Nephron (organoid): ENCODE measurements around the gene HSPA12B.

Experiments used
- H3K27ac Mint-ChIP-seq, 3 experiments: 2 replicates each; pipeline ENCODE4 v1.8.0; 2020; ENCODE audit warnings: mixed read lengths in 3 of 3, mild to moderate bottlenecking in 2 of 3, moderate library complexity in 1 of 3
- H3K27me3 Mint-ChIP-seq: 2 replicates; pipeline ENCODE4 v1.8.0; 2021; ENCODE audit warnings: low read depth, mild to moderate bottlenecking, moderate library complexity, mixed read lengths
- H3K36me3 Mint-ChIP-seq: 2 replicates; pipeline ENCODE4 v1.8.0; 2020; ENCODE audit warnings: low read depth, mixed read lengths
- H3K4me1 Mint-ChIP-seq: 2 replicates; pipeline ENCODE4 v1.8.0; 2020; ENCODE audit warnings: mixed read lengths
- H3K4me3 Mint-ChIP-seq, 3 experiments: 2 replicates each; pipeline ENCODE4 v1.8.0; 2020; ENCODE audit warnings: mild to moderate bottlenecking in 3 of 3, mixed read lengths in 3 of 3, moderate library complexity in 2 of 3
- H3K9me3 Mint-ChIP-seq: 2 replicates; pipeline ENCODE4 v1.8.0; 2020; ENCODE audit warnings: mixed read lengths
- TF ChIP-seq, protein P1 (sequence below), 3 experiments: fragments of 200-600 bp; sonication (generic); IDR thresholded peaks; one replicate each; pipeline ENCODE4 v1.5.0; 2021; ENCODE audit warnings: antibody characterized with exemption in 3 of 3; ENCODE audit not compliant: unreplicated experiment in 3 of 3

The HSPA12B gene

DNA sequence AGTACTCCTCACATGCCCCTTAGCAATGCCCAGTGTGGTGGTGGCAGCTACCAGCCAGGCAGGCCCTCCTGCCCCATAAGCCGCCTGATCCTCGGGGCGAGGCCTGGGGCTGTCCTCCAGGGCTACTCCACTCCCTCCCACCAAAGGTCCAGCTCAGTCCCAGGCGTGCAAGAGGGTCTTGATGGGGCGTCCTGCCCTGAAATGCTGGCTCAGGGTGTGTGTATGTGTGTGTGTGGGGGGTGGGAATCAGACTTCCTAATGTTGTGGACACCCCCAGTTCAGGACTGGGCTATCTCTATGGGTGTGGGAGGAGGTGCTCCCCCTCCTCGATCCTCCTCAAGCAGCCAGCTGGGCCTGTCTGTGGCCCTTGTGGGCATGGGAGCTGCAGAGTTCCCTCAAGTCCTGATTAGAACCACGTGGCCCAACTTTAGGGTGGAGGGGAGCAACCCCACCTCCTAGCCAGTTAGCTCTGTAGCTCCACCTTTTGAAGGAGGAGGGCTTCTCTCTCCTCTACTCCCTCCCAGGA lies 7.5 kb downstream of the HSPA12B start:
- no peak overlapping the region for H3K27ac Mint-ChIP-seq
- no peaks in the 10 kb centered on the region for H3K9me3 Mint-ChIP-seq
- H3K4me1 Mint-ChIP-seq, result peaks cover 19% of the 10 kb centered on the region
- peaks cover 17% of the 10 kb centered on the region for H3K36me3 Mint-ChIP-seq
- peaks cover 13% of the 10 kb centered on the region for H3K27me3 Mint-ChIP-seq
- TF ChIP-seq, protein P1, sequence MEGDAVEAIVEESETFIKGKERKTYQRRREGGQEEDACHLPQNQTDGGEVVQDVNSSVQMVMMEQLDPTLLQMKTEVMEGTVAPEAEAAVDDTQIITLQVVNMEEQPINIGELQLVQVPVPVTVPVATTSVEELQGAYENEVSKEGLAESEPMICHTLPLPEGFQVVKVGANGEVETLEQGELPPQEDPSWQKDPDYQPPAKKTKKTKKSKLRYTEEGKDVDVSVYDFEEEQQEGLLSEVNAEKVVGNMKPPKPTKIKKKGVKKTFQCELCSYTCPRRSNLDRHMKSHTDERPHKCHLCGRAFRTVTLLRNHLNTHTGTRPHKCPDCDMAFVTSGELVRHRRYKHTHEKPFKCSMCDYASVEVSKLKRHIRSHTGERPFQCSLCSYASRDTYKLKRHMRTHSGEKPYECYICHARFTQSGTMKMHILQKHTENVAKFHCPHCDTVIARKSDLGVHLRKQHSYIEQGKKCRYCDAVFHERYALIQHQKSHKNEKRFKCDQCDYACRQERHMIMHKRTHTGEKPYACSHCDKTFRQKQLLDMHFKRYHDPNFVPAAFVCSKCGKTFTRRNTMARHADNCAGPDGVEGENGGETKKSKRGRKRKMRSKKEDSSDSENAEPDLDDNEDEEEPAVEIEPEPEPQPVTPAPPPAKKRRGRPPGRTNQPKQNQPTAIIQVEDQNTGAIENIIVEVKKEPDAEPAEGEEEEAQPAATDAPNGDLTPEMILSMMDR (IDR thresholded peaks at IDR 0.05; ENCODE audit: unreplicated experiment in 3 of 3), result no peak
- H3K4me3 Mint-ChIP-seq, result no peak overlapping the region

DNA sequence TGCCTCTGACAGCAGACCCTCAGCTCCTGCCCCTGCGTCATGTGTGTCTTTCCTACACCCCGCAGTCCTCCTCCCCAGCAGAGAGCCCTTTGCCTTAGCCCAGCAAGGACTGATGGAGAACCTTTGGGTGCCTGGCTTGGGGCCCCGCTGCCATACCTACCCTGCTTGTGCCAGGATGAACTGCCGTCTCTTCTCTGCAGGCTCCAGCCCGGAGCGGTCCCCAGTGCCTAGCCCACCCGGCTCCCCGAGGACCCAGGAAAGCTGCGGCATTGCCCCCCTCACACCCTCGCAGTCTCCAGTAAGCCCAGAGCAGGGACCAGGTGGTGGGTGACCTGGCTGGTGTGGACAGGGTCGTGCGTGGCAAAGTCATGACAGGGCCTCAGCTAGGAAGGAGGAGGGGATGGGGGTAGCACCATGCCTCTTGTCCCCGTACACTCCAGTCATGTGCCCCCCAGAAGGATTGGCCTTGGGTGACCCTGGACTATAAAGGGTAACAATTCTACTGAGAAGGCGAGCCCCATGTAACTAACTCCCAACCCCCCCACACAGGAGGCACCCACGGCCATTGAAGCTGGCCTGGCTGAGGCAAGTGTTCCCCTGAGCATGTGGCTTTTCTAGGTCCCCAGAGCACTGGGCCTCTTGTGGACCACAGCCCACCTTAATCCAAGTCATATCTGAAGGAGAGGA lies 8.3 kb downstream of the HSPA12B start:
- H3K4me1 Mint-ChIP-seq, result peaks cover 16% of the 10 kb centered on the region
- peaks cover 19% of the 10 kb centered on the region for H3K27me3 Mint-ChIP-seq
- H3K36me3 Mint-ChIP-seq, result peaks cover 20% of the 10 kb centered on the region
- TF ChIP-seq, protein P1 (IDR thresholded peaks at IDR 0.05; ENCODE audit: unreplicated experiment in 3 of 3), result no peak
- no peak overlapping the region for H3K27ac Mint-ChIP-seq
- no peak overlapping the region for H3K4me3 Mint-ChIP-seq
- H3K9me3 Mint-ChIP-seq, result no peaks in the 10 kb centered on the region

DNA sequence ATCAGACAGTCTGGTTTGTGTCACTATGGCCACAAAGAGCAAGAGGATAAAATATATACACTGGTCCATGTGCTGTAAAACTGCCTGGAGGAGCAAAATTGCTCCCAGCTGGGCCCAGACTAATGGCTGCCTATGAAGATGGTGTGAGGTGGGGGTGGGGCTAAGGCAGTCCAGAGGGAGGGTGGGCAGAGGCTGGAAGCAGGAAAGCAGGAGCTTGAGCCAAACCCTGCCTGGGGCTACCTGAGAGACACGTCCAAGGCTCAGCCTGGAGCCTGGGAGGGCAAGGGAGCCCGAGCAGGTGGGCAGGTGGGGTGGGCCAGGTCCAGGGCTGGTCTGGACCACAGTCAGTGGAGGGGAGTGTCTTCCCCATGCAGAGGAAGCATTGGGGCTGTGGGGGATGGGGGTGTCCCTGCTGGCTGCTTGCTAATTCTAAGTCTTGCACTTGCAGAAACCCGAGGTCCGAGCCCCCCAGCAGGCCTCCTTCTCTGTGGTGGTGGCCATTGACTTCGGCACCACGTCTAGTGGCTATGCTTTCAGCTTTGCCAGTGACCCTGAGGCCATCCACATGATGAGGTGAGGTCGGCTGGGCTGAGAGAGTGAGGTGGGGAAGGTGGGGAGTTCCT lies 9.5 kb downstream of the HSPA12B start:
- TF ChIP-seq, protein P1 (IDR thresholded peaks at IDR 0.05; ENCODE audit: unreplicated experiment in 3 of 3), result no peak
- peaks cover 16% of the 10 kb centered on the region for H3K4me1 Mint-ChIP-seq
- H3K36me3 Mint-ChIP-seq, result peaks cover 26% of the 10 kb centered on the region
- no peak overlapping the region for H3K4me3 Mint-ChIP-seq
- H3K9me3 Mint-ChIP-seq, result no peaks in the 10 kb centered on the region
- peaks cover 23% of the 10 kb centered on the region for H3K27me3 Mint-ChIP-seq
- peak overlapping the region in 1 of 3 experiments; percentile 53 for H3K27ac Mint-ChIP-seq

DNA sequence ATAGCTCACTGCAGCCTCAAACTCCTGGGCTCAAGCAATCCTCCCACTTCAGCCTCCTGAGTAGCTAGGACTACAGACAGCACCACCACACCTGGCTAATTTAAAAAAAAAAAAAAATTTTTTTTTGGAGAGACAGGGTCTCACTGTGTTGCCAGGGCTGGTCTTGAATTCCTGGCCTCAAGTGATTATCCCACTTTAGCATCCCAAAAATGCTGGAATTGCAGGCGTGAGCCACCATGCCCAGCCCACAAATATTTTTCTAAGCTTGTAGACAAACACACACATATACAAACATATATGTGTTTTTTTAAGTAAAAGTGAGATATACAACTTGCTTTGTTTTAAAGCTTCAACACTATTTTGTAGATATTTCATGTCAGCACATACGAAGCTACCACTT lies 10.8 kb downstream of the HSPA12B start:
- Mint-ChIP-seq H3K9me3 (no peaks in the 10 kb centered on the region), H3K36me3 (peaks cover 33% of the 10 kb centered on the region), H3K4me3 (no peak overlapping the region), H3K27ac (no peak overlapping the region), H3K4me1 (peaks cover 8% of the 10 kb centered on the region), H3K27me3 (peaks cover 30% of the 10 kb centered on the region)
- TF ChIP-seq, protein P1 (IDR thresholded peaks at IDR 0.05; ENCODE audit: unreplicated experiment in 3 of 3), result no peak

DNA sequence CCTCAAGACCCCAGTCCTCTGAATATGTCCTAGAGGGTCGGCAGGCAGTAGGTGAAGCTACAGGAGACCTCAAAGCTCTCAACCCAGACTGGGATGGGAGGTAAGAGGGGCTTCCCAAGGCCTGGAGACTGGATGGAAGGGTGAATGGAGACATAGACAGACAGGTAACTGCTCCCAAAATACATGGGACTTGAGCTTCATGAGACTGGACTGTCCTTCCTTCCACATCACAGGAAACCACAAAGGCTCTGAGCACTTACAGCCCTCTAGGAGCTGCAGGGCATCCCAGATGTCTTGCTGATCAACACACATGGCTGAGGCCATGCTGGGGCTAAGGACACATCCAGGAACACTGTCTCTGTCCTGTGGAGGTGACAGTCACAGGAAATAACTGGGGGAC lies 11.6 kb downstream of the HSPA12B start:
- H3K27me3 Mint-ChIP-seq, result peaks cover 37% of the 10 kb centered on the region
- H3K9me3 Mint-ChIP-seq, result no peaks in the 10 kb centered on the region

More for the DNA sequence above, 11.6 kb downstream of the HSPA12B start:
- no peak overlapping the region for H3K4me3 Mint-ChIP-seq
- peaks cover 2% of the 10 kb centered on the region for H3K4me1 Mint-ChIP-seq
- no peak overlapping the region for H3K27ac Mint-ChIP-seq
- TF ChIP-seq, protein P1 (IDR thresholded peaks at IDR 0.05; ENCODE audit: unreplicated experiment in 3 of 3), result no peak
- H3K36me3 Mint-ChIP-seq, result peaks cover 33% of the 10 kb centered on the region
